Hematopoietic multipotent progenitor cell treated with erythropoietin and hydrocortisone succinate and interleukin-3 and kit ligand, for 4 days (in vitro differentiated cells): Measurements from ENCODE around the gene COPS7A.
A peak's percentile ranks its signal among the peaks of the same experiment; 100 is the strongest.

Experiments
- DNase-seq: peaks from one replicate; pipeline ENCODE4 v3.0.0-alpha.2; 2015

COPS7A gene

GRCh38 chr12:6751767-6752166, 27.9 kb downstream of the COPS7A start:
- no peak for DNase-seq

DNA sequence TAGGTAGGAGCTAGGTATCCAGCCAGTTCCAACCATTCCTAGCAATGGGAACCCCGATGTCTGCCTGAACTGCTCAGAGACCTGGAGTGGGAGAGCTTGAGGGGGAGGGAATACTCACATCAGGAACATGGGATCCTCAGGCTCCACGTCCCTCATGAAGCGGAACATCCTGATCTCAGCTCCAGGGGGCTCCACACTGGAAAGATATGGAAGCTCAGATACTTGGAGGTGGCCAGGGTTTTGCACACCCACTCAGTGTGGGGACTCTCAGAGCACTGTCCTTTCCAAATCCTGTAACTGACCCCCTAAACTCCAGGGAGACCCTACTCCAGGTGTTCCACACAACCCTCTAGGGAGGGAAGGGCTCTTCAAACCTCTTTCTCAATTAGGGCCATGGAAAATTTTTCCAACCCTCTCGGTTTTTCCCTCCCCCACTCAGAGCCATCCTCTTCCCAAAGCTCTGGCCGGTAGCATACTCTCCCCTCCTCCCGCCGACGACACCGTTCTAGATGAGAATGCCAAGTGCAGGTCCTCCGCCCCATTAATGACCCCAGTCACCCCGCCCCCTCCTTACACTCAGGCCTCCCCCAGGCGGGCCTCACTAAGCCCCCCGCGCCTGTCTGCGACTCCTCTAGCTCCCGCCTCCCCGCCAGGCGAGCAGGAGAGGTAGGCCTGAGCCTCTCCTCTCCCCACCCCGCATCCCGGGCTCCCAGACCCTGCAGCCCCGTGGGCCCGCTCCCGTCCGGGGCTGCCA, 28.5 kb downstream of the COPS7A start:
- peak; percentile 68 for DNase-seq

GRCh38 chr12:6752921-6753771, 29.3 kb downstream of the COPS7A start, which contains the start of gene MLF2:
MLF2 (minus strand) TSS chr12:6753141; CDS start chr12:6752334, 807 bp downstream.
- DNase-seq = peak; percentile 99

GRCh38 chr12:6753772-6754356, 30.0 kb downstream of the COPS7A start:
- no peak for DNase-seq

GRCh38 chr12:6754411-6754810, 30.6 kb downstream of the COPS7A start:
- no peak for DNase-seq

DNA sequence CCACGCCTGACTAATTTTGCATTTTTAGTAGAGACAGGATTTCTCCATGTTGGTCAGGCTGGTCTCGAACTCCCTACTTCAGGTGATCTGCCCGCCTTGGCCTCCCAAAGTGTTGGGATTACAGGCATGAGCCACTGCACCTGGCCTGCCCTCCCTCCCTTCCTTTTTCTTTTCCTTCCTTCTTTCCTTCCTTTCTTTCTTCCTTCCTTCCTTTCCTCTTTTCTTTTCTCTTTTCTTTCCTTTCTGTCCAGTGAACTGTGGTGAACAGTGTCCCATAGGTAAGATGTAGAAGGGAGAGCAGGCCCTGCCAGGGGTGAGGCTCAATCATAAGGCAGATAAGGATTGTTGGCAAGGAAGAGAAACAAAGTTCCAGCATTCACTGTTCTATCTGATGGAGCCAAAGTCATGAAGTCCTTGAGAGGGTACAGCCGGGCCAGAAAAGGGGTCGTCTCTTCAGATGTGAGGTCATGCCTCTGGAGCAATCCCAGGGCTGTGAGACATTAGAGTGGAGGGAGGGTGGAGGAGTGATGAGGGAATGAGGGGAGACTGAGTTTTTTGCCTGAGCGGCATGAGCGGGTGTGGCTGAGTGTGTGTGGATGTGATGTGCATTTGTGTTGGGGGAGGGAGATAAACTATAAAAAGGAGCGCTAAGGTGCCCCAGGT, 33.3 kb downstream of the COPS7A start:
- no peak for DNase-seq

DNA sequence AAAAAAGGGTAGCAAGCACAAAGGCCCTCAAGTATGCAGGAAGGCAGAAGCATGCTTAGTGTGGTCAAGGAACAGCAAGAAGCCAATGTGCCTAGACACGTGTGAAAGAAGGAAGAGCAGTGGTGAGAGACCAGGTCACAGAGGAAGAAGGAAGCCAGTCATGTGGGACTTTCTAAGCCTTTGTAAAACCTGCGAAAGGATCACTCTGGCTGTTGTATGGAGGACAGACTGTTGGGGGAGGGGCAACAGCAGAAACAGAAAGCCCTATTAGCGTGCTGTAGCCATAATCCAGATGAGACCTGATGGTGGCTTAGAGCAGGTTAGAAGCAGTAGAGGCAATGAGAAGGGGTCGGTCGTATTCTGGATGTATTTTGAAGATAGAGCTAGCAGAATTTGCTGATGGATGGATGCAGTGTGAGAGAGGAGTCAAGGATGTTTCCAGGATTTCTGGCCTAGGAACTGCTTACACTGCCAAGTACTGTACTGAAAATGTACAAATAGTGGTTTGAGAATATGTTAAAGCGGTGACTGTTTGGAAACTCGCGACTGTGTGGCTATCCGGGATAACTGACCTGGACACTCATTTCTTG, 34.8 kb downstream of the COPS7A start:
- no peak for DNase-seq

DNA sequence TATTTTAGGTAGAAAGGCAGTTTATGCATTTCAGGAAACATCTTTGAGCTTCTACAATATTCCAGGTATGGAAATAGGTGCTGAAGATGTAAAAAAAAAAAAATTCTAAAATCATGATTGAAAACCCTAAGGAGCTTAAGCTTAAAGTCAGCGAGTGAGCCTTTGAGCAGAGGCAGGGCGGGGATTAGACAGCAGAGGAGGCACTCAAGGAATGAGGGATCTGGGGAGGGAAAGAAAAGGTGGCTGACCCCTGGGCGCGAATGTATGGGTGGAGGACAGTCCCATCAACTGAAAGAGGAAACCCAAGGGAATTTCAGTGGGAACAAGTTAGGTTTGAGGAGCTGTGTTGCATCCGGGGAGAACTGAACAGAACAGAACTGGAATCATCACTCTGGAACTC, 35.9 kb downstream of the COPS7A start:
- DNase-seq = no peak

GRCh38 chr12:6763380-6763779, 39.5 kb downstream of the COPS7A start:
- DNase-seq = no peak

DNA sequence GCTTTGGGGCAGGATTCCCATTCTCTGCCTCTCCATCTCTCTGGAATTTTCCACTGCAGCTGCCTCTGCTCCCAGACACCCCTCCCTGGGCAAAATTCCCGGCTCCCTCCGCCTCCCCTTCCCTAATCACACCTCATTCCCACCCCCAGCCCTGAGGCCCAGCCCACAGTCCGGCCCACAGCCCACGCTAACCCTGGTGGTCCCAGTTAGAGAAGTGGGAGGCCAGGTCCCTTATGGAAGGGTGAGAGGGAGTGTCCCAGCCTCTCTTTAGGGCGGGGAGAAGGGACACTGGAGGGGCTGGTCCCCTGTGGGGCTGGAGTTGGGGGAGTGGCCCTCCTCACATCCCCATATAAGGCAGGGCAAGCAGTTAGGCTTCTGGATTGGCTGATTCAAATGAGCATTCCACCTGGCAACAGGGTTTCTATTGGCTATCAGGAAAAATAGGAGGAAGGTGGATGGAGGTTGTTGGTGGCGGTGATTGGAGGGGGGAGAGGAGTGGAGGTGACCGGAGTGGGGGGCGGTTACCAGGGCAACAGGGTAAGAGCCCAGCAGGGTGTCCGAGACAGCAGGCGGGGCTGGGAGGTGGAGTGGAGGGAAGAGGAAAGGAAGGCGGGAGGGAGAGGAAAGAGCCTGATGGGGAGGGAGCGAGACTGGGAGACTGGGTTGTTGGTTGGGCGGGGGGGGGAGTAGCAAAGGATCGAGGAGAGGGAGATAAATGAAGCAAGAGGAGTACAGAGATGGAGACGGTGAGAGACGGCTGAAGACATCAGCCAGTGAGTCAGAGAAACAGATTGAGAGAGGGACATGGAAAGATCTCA, 40.4 kb downstream of the COPS7A start:
- peak; percentile 95 for DNase-seq

- DNase-seq = peak; percentile 59
Measured at GRCh38 chr12:6765048-6765633, 41.3 kb downstream of the COPS7A start.

DNA sequence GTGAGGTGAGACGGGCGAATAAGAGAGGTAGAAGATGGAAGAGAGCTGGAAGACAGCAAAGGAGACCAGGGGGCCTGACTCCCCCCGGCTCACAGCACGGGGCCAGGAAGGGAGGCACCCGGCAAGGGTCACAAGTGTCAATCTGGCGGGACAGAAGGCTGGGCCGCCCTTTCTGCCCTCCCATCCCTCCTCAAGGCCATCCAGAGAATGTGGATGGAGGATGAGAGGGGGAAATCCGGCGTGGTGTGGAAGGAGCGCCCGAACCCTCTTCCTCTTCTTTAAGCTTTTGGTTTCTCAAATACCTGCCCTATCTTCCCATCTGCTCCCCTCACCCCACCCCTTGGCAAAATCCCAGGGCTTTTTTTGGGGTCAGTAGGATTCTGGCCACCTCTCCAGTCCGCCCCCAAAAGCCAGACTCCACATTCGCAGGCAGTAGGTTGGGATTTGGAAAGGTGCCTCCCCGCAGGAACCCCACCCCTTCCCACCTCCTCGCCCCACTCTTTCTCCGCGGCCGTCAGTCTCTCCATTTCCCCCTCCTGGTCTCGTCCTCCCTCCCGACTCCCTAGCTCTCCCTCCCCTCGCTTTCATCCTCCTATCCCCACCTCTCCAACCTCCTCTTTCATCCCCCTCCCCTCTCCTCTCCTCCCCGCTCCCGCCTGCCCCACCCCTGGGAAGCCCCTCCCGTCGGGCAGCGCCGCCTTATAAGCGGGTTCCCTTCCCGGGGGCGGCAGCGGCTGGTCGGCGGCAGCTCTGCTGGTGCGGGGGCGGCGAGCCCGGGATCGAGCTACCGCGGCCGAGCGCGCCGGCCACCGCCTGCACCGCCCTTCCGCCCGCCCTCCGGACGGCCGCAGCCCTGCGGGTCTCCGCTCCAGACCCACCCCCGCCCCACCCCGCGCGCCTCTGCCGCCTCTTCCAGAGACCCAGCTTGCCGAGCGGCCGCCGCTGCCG, 42.1 kb downstream of the COPS7A start, which contains the start of gene PTMS:
Gene PTMS, plus strand, starts transcription at position 730 of the 948 bp plus-strand sequence. CDS start 343 bp downstream, outside the sequence.
- DNase-seq = peak; percentile 63

- peak; percentile 81 for DNase-seq
Measured at GRCh38 chr12:6766651-6767349, 43.0 kb downstream of the COPS7A start.

GRCh38 chr12:6767353-6768319, 43.8 kb downstream of the COPS7A start:
- DNase-seq = no peak

GRCh38 chr12:6768437-6768914, 44.6 kb downstream of the COPS7A start:
- DNase-seq = no peak

- peak; percentile 61 for DNase-seq
Measured at GRCh38 chr12:6768990-6769389, 45.1 kb downstream of the COPS7A start.

DNA sequence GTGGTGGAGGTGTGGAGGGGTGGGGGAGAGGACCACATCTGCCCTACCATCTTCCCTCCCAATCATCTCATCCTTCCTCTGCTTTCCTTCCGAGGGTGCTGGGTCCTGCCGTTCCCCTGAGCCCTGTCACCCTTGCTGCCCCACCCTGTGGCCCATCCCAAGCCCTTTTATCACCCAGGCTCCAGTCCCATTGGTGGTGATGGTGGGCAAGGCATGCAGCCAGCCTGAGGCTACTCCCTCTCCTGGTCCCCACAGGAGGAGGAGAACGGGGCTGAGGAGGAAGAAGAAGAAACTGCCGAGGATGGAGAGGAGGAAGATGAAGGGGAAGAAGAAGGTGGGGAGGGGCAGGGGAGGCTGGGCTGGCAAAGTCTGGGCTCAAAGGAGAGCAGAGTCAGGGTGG, 45.8 kb downstream of the COPS7A start:
- no peak for DNase-seq

DNA sequence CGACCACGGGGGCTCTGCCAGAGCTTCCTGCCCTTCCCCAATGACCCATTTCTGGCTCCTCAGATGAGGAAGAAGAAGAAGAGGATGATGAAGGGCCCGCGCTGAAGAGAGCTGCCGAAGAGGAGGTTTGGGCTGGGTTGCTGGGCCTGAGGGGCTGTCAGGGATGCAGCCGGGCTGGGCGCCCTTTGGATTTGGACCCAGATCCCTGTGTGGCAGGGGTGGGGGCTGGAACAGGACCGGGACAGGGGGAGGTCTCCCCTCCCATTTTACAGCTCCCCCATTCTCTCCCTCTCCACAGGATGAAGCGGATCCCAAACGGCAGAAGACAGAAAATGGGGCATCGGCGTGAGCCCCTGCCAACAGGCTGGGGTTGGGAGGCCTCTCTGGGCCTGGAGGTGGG, 46.2 kb downstream of the COPS7A start:
- DNase-seq = no peak
